ENCODE data around the gene TNRC18.
A peak's percentile ranks its signal among the peaks of the same experiment; 100 is the strongest.
"Not testable (repeated sequence)": the region's sequence is repeated elsewhere in the genome, so short reads cannot be mapped to it uniquely, and the experiment has no call there.

Gene TNRC18

GRCh38 chr7:5287802-5288201 lies 135.8 kb downstream of the TNRC18 start:
- DNase-seq, result no peak

- DNase-seq, result not testable (repeated sequence)
These were observed 136.3 kb downstream of the TNRC18 start for GRCh38 chr7:5287373-5287772.

- DNase-seq, result no peak
These were observed 136.7 kb downstream of the TNRC18 start for GRCh38 chr7:5286933-5287332.

- DNase-seq, result peak in 1 of 2 donors; percentile 40
These were observed 139.0 kb downstream of the TNRC18 start for GRCh38 chr7:5284304-5285281.

GRCh38 chr7:5283421-5284303 lies 140.0 kb downstream of the TNRC18 start:
- no peak for DNase-seq

GRCh38 chr7:5282543-5283316 lies 140.9 kb downstream of the TNRC18 start, which contains the start of gene SLC29A4:
Gene SLC29A4 (plus strand): TSS chr7:5282943. CDS start chr7:5287817, 4,874 bp downstream.
- peak in 1 of 2 donors; percentile 48 for DNase-seq

GRCh38 chr7:5281598-5282500 lies 141.8 kb downstream of the TNRC18 start:
- not testable (repeated sequence) for DNase-seq

- DNase-seq, result no peak
These were observed 143.9 kb downstream of the TNRC18 start for GRCh38 chr7:5279734-5280133.

GRCh38 chr7:5278766-5279165 lies 144.9 kb downstream of the TNRC18 start:
- DNase-seq, result no peak

- no peak for DNase-seq
These were observed 147.0 kb downstream of the TNRC18 start for GRCh38 chr7:5276611-5277010.

GRCh38 chr7:5276123-5276522 lies 147.5 kb downstream of the TNRC18 start:
- DNase-seq, result not testable (repeated sequence)

GRCh38 chr7:5275510-5275909 lies 148.1 kb downstream of the TNRC18 start:
- DNase-seq, result not testable (repeated sequence)

GRCh38 chr7:5274985-5275431 lies 148.6 kb downstream of the TNRC18 start:
- DNase-seq, result not testable (repeated sequence)

GRCh38 chr7:5274441-5274840 lies 149.2 kb downstream of the TNRC18 start:
- DNase-seq, result no peak

- not testable (repeated sequence) for DNase-seq
These were observed 149.7 kb downstream of the TNRC18 start for GRCh38 chr7:5273831-5274405.

GRCh38 chr7:5270788-5271187 lies 152.8 kb downstream of the TNRC18 start:
- DNase-seq, result no peak

- DNase-seq, result not testable (repeated sequence)
These were observed 153.5 kb downstream of the TNRC18 start for GRCh38 chr7:5269992-5270657.

GRCh38 chr7:5267829-5268228 lies 155.8 kb downstream of the TNRC18 start:
- not testable (repeated sequence) for DNase-seq

- no peak for DNase-seq
These were observed 157.2 kb downstream of the TNRC18 start for GRCh38 chr7:5266191-5267028.
